Measurements from ENCODE around the gene BMP7.
"Not testable (repeated sequence)": the region's sequence is repeated elsewhere in the genome, so short reads cannot be mapped to it uniquely, and the experiment has no call there.

Gene BMP7

DNA sequence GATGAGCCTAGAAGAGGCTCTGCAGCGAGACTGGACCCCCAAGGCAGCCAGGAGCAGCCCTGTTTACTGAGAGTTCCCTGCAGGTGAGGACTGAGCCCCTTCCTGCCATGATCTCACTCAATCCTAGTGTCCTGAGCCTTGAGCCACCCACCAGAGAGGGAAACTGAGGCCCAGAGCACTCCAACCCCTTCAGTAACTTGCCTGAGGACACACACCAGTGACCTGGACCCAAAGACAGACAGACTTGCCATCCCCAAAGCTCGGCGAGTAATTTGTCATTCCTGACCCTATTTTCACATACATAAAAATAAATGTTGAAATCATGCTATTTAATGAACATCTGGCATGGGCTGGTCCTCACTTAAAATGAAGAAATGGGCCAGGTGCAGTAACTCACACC is 16.7 kb downstream of the BMP7 start:
- no peak for DNase-seq (ENCODE audit: low read depth)

DNA sequence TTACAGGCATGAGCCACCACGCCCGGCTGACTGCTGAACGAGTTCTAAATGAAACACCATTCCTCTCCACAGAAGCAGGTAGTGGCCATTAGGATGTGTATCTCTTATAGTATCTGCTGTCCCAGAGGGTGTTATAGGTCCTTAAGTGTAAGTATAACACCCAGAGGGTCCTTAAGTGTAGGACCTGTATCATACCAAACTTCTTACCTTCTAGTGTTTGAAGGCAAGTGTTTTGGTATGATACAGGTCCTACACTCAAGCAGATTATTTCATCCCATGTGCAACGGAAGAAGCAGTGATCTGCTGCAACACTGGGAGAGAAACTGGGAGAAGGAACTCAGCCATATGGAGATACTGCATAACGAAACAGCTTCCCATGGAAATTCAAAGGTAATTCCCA is 17.4 kb downstream of the BMP7 start:
- no peak for DNase-seq (ENCODE audit: low read depth)

DNA sequence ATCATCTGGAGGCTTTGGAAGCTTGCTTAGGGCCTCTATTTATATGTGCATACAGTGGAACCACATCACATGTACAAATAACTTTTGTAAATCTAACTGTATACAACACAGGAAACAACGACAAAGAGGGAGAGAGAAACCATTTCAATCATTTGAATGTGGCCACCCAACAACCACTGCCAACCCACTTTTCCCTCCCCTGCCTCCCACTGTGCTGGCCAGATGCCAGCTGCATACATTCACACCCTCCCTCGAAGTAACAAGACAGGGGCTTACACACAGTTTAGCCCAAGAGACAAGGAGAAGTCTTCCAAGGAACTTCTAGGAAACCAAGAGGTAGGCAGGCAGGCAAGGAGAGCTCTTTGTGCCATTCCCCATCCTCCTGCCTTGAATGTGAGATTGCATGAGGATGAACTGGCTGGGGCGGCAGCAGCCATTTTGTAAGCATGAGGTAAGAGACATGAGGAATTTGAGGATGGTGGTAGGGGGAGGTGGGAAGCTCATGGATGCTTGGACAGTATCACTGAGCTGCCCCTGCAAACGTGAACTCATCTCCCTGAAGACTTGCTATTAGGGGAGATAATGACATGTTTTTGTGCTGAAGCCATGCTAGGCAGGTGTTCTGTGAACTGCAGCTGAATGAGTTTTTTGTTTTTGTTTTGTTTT is 18.2 kb downstream of the BMP7 start:
- DNase-seq (ENCODE audit: low read depth): no peak

DNA sequence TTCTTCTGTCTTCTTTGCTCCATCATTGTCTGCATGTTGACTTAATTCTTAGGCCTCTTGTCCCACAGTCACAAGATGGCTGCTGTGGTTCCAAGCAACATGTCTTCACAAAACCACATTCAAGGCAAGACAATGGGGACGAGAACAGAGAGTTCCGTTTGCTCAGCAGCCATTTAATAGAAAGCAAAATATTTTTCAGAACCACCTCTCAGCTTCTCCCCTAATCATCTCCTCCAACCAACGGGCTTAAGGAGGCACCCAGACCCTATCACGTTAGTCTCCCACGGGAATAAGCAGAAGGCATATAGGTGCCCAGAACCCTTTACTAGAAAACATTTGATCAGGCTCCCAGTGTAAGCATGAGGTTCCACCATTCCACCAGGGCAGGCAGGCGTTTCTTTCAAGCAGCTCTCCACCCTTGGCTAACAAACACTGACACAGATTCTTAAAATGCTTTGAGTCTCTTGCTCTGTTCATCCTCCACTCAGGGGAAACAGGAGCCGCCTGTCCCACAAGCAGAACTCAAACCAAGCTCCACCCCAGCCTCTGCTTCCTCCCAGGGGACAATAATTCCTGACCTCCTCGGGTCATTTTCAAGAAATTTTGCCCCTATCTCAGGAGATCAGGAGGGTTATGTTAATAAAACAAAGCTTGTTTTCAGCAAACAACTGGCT is 19.0 kb downstream of the BMP7 start:
- DNase-seq (ENCODE audit: low read depth): no peak

- DNase-seq (ENCODE audit: low read depth): no peak
Measured at GRCh38 chr20:57245997-57246396, 20.4 kb downstream of the BMP7 start.

GRCh38 chr20:57244627-57245214 is 21.7 kb downstream of the BMP7 start:
- no peak for DNase-seq (ENCODE audit: low read depth)

DNA sequence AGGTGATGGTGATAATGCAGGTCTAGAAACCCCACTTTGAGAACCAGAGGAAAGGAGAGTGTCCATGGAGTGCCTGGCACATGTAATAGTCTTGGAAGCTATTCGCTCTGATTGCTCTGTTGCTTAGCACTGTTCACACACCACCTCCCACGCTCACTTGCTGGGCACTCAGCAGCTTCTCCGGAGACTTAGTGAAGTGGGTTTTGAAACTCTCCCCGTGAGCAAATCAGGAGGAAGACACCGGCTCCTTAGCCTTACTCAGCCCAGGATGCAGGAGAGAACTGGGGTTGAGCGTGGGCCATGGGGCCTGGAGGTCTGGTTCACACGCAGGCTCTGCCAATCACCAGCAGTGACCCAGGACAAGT is 22.2 kb downstream of the BMP7 start:
- DNase-seq (ENCODE audit: low read depth): no peak

DNA sequence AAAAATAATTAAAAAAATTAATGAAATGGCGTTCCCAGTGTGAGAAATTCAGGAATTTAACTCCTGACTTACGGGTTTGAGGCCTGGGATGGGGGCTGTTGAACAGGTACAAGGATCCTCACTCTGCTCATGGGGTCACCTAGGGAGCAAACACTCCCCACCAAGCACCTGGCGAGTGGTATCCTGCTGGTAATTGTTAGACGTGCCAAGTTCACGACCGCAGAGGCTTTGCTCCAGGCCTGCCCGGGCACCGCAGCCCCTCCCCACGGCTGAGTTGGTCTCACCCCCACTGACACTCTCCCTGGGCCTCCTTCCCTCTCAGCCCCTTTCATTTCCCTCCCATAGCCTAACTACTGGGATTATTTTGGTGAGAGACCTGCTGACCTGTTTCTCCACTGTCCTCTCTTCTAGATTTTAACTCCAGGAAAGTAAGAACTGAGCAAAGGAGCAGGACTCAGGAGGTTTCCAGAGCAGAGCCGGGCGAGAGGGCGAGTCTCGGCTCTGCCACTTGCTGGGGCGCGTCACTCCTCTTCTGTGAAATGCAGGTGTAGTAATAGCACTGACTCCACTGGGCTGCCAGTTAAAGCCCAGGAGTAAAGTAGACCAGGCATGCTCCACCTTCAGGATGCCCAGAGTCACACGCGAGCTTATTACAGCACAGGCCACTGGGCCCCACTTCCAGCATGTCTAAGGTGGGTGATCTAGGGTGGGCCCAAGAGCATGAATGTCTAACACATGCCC is 22.8 kb downstream of the BMP7 start:
- DNase-seq (ENCODE audit: low read depth): no peak

DNA sequence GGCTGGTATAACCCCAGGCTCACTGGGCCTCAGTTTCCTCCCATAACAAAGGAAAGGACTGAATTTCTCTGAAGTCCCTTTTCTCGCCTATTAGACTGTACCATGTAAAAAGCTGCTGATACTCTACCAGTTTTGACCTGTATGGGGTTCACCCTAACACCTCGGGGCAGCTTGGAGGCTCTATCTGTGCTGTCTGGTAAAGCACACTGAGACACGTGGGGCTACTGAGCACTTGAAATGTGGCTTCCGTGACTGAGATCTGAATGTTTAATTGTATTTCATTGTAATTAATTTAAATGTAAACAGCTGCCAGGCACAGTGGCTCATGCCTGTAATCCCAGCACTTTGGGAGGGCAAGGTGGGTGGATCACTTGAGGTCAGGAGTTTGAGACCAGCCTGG is 24.0 kb downstream of the BMP7 start:
- no peak for DNase-seq (ENCODE audit: low read depth)

- DNase-seq (ENCODE audit: low read depth): no peak
Measured at GRCh38 chr20:57241363-57241991, 25.0 kb downstream of the BMP7 start.

- no peak for DNase-seq (ENCODE audit: low read depth)
Measured at GRCh38 chr20:57240581-57241362, 25.7 kb downstream of the BMP7 start.

DNA sequence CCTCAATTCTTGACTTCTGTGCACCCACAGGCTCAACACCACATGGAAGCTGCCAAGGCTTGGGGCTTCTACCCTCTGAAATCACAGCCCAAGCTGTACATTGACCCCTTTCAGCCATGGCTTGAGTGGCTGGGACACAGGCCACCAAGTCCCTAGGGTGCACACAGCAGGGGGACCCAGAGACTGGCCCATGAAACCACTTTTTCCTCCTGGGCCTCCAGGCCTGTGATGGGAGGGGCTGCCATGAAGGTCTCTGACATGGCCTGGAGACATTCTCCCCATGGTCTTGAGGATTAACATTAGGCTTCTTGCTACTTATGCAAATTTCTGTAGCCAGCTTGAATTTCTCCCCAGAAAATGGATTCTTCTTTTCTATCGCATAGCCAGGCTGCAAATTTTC is 26.7 kb downstream of the BMP7 start:
- DNase-seq (ENCODE audit: low read depth): not testable (repeated sequence)

GRCh38 chr20:57239324-57239723 is 27.1 kb downstream of the BMP7 start:
- not testable (repeated sequence) for DNase-seq (ENCODE audit: low read depth)

- no peak for DNase-seq (ENCODE audit: low read depth)
Measured at GRCh38 chr20:57238089-57238488, 28.4 kb downstream of the BMP7 start.

GRCh38 chr20:57237585-57237953 is 28.9 kb downstream of the BMP7 start:
- DNase-seq (ENCODE audit: low read depth): no peak

GRCh38 chr20:57236813-57237584 is 29.4 kb downstream of the BMP7 start:
- no peak for DNase-seq (ENCODE audit: low read depth)

GRCh38 chr20:57234556-57235251 is 31.7 kb downstream of the BMP7 start:
- no peak for DNase-seq (ENCODE audit: low read depth)

GRCh38 chr20:57231951-57232428 is 34.5 kb downstream of the BMP7 start:
- no peak for DNase-seq (ENCODE audit: low read depth)

DNA sequence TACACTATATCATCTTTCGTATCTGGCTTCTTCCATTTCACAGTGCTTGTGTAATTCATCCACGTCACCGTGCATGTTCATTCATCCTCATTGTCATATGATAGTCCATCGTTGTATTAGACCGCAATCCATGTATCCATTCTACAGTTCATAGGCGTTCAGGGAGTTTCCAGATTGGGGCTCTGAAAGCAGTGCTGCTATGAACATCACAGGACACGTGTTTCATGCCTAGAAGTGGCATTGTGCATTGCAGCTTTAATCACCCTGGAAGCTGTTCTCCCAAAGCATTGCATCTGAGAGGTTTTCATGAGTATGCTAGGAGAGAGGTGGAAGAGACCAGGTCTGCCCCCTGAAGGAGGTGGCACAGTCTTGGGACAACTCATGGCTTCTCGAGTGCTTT is 35.3 kb downstream of the BMP7 start:
- no peak for DNase-seq (ENCODE audit: low read depth)

- DNase-seq (ENCODE audit: low read depth): no peak
Measured at GRCh38 chr20:57230247-57230646, 36.2 kb downstream of the BMP7 start.

All from stimulated activated CD8-positive, alpha-beta memory T cell treated with anti-CD3 and anti-CD28 coated beads, Interleukin-7, amount 100 ng/mL, for 24 hours (primary cell).